Testis (tissue), 2 donors: ENCODE measurements around the gene AKNA.

Source experiments
- POLR2A ChIP-seq: fragments of 450-650 bp; IDR thresholded peaks from one replicate; pipeline ENCODE4 v1.6.1; 2017; ENCODE audit warnings: antibody characterized with exemption, mild to moderate bottlenecking, moderate library complexity
- TF ChIP-seq, protein P1 (sequence below), 3 experiments: fragments of 450-650 bp in 2 of 3; fragments of 200-600 bp in 1 of 3; sonication (generic) in 1 of 3; IDR thresholded peaks; one replicate each; pipeline ENCODE4 v1.5.1; 2016 to 2019; ENCODE audit warnings: antibody characterized with exemption in 3 of 3, mild to moderate bottlenecking in 2 of 3, moderate library complexity in 1 of 3

DNA sequence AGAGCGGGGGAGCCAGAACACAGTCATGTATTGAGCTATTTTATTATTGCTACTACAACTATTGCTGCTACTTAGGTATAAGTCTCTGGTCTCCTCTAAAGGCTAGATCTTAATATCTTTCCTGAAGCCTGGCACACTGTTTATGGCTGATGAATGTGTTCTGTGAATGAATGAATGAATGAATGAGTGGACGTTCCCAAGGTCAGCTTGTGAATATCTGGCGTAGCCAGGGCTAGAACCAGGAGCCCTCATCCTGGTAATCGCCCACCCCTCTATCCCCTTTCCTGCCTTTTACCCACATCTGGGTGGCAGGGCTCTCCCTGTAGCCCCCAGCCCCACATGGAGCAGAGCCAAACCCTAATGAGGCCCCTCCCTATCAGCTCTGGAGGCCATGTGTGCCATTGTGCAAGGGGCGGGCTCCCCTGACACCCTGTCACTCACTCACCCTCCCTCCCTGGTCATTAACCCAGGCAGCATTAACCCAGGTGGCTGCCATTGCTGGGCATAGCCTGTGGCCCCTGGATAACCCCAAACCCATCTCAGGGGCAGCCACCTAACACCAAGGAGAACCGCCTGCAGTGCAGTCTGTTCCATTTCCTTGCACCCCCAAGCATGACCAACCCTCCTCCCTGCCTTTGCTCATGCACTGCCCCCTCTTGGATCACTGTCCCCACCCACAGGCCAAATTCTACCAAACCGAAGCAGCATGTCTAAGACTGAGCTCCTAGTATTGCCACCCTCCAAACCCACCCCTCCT, 2.0 kb upstream of the AKNA start:
- TF ChIP-seq POLR2A: no peak
- TF ChIP-seq, protein P1, sequence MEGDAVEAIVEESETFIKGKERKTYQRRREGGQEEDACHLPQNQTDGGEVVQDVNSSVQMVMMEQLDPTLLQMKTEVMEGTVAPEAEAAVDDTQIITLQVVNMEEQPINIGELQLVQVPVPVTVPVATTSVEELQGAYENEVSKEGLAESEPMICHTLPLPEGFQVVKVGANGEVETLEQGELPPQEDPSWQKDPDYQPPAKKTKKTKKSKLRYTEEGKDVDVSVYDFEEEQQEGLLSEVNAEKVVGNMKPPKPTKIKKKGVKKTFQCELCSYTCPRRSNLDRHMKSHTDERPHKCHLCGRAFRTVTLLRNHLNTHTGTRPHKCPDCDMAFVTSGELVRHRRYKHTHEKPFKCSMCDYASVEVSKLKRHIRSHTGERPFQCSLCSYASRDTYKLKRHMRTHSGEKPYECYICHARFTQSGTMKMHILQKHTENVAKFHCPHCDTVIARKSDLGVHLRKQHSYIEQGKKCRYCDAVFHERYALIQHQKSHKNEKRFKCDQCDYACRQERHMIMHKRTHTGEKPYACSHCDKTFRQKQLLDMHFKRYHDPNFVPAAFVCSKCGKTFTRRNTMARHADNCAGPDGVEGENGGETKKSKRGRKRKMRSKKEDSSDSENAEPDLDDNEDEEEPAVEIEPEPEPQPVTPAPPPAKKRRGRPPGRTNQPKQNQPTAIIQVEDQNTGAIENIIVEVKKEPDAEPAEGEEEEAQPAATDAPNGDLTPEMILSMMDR (IDR thresholded peaks at IDR 0.05): no peak
